GM13976 (cell line): ENCODE data around the gene SNURF.
"Not testable (repeated sequence)": the region's sequence is repeated elsewhere in the genome, so short reads cannot be mapped to it uniquely, and the experiment has no call there.

Source experiments
- DNase-seq: peaks from one replicate; pipeline ENCODE4 v3.0.0; 2012; ENCODE audit warnings: low spot score
- CTCF ChIP-seq: IDR thresholded peaks from 2 replicates; pipeline ENCODE4 v1.5.1; 2012; ENCODE audit warnings: borderline replicate concordance, mild to moderate bottlenecking; ENCODE audit not compliant: insufficient read depth; ENCODE audit errors: extremely low read depth, missing control alignments, control extremely low read depth
- in situ Hi-C: fragments of 300-500 bp; cut with MboI; formaldehyde crosslinking; loops from one replicate; pipeline ENCODE4 v1.12.0; 2022; ENCODE audit warnings: low sequenced_read_pairs, mixed read lengths, inconsistent platforms; ENCODE audit not compliant: unreplicated experiment

SNURF gene

DNA sequence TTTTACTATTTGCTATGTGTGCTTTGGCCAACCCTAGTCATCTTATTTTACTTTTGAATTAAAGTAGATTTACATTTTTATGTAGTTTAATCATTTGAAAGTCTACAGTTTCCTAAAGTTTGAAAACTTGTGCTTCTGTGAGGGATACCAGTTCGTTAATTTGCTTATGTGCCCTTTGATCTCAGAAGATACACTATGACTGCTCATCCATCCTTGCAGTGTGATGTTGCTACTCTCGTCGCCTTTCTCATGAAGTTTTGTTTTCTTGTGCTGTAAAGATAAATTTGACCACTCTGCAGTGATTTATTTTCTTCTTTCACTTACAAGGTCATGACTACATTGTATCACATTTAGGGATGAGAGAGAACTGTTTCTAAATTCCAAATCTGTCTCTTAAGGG is 16.3 kb downstream of the SNURF start:
- DNase-seq, result no peak
- TF ChIP-seq CTCF, result no peak
- in situ Hi-C loops, result loop anchor here (25.0 kb wide), 1 partner anchor 466 kb away; the partner anchor contains the start of gene UBE3A

DNA sequence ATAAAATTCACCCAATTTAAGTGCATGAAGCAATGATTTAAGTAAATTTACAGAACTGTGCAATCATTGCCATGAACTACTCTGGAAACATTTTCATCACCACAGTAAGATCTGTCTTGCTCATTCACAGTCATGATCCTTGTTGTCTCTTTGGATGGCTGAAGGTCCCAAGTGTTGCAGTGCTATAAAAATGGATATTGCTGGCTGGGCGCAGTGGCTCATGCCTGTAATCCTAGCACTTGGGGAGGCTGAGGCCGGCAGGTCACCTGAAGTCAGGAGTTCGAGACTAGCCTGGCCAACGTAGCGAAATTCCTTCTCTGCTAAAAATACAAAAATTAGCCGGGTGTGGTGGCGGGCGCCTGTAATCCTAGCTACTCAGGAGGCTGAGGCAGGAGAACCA is 17.0 kb downstream of the SNURF start:
- TF ChIP-seq CTCF, result no peak
- no peak for DNase-seq
- in situ Hi-C loops, result loop anchor here (25.0 kb wide), 1 partner anchor 466 kb away; the partner anchor contains the start of gene UBE3A

DNA sequence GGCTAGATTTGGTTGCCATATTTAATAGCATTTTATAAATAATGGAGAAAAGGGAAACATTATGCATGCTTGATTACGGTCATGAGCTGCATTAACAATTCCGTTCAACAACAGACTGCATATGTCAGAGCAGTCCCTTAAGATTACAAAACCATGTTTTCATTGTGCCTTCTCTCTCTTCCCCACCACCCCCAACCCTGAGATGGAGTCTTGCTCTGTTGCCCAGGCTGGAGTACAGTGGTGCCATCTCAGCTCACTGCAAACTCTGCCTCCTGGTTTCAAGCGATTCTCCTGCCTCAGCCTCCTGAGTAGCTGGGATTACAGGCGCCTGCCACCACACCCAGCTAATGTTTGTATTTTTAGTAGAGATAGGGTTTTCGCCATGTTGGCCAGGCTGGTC is 17.9 kb downstream of the SNURF start:
- in situ Hi-C loops, result loop anchor here (25.0 kb wide), 1 partner anchor 465 kb away; the partner anchor contains the start of gene UBE3A
- DNase-seq, result not testable (repeated sequence)

GRCh38 chr15:24976932-24977331 is 22.1 kb downstream of the SNURF start:
- in situ Hi-C loops, result no loop called here
- no peak for TF ChIP-seq CTCF
- DNase-seq, result no peak

DNA sequence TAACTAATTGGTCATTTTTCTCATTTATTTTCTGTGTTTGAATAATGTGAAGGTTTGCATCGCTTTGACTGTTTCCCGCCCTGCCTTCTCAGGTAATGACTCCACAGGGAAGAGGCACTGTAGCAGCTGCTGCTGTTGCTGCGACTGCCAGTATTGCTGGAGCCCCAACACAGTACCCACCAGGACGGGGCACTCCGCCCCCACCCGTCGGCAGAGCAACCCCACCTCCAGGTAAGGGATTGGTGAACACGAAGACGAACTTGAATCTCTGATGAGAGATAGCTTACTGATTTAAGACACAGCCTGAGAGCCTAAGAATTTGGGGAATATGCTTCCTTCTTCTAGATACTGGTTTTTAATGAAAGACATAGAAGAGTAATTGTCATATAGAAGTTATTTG is 22.9 kb downstream of the SNURF start:
- in situ Hi-C loops, result no loop called here
- DNase-seq, result no peak
- TF ChIP-seq CTCF, result no peak

- in situ Hi-C loops, result no loop called here
- no peak for DNase-seq
- TF ChIP-seq CTCF, result no peak
Measured at GRCh38 chr15:24985224-24985623, 30.4 kb downstream of the SNURF start.

GRCh38 chr15:24986653-24987052 is 31.9 kb downstream of the SNURF start:
- in situ Hi-C loops, result no loop called here
- no peak for DNase-seq
- TF ChIP-seq CTCF, result no peak
